GM19099 (cell line): ENCODE measurements around the gene KAT8.

Source experiments
- POLR2A ChIP-seq: IDR thresholded peaks from 3 replicates; pipeline ENCODE4 v1.6.1; 2011; ENCODE audit warnings: low read depth; ENCODE audit not compliant: insufficient read length; ENCODE audit errors: extremely low read depth

The KAT8 gene

DNA sequence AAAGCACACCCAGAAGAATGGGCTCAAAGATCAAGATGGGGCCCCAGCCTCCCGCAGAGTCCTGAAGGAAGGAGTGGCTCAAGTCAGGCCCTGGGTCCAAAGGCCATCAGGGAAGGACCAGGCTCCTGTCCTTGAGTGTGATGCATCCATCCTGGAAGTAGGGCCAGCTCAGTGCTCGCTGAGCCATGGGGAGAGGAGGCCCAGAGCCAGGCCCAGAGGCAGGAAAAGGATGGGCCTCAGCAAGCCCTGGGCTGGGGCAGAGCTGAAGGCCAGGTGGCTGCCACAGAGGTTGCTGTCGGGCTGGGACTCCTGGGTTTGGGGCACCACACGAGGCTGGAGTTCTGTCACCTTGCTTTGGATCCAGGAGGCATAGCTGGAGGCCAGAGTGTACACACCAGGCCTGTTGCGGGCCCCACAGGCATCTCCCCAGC is 14.4 kb downstream of the KAT8 start:
- TF ChIP-seq POLR2A: no peak

DNA sequence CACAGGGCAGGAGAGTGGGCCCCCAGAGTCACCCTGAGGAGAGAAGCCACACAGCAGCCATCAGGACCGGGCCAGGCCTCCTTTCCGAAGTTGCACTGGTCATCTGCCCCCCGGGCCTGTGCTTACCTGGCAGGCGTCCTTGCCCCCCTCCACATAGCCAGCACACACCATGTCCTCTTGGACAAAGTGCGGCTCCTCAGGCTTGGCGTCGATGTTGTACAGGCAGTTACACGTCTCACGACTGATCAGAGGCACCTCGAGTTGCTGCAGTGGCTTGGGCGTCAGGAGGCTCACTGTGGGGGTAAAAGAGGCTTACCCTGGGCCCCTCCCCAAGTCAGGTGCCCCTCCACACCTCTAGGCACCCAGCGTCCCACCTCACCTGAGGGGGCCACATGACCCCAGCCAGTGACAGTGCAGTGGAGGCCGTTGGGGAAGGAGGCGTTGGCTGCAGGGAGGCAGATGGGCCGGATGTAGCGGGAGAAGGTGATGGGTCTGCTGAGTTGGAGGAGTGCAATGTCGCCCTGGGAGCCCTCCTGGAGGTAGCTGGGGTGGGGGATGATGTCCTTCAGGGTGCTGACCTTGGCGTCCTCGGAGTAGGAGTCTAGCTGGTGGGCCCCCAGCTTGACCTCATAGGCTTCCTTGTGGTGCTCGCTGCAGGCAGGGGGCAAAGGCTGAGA is 15.0 kb downstream of the KAT8 start:
- TF ChIP-seq POLR2A: no peak

DNA sequence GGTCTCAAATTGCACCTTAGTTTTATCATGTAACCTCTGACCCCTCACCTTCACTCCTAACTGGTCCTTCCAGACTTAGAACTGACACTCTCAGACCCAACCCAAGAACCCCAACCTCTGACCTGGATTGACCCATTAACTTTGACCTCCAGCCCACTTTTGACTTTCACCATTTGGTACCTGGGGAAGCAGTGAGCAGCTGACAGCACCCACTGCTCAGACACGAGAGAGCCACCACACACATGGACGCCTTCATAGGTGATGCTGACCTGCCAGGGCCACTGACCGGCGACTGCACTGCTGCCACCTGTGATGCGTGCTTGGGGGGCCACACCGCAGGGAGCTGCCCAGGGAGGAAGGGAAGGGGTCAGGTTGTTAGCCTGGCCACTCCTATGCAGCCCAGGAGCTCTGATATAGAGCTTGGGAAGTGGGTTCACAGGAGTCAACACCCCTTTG is 15.6 kb downstream of the KAT8 start:
- no peak for TF ChIP-seq POLR2A

DNA sequence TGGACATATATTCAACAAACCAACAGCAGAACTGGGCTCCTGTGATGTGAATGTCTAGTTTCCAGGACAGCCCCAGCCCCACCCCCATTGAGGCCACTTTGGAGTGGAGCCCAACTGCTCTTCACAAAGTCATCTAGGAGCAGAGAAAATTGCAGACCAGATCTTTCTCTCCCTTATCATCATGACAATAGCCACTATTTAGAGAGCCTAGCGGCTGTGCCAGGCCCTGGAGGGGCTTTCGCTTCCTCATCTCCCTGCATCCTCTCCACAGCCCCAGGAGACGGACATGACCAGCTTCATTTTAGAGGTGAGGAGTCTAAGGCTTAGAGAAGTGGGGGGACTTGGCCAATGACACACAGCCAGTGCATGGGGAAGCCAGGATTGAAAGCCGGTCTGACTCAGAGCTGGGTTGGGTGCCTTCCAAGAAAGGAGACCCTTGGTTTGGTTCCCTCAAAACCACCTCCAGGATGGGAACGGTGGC is 16.7 kb downstream of the KAT8 start:
- no peak for TF ChIP-seq POLR2A

DNA sequence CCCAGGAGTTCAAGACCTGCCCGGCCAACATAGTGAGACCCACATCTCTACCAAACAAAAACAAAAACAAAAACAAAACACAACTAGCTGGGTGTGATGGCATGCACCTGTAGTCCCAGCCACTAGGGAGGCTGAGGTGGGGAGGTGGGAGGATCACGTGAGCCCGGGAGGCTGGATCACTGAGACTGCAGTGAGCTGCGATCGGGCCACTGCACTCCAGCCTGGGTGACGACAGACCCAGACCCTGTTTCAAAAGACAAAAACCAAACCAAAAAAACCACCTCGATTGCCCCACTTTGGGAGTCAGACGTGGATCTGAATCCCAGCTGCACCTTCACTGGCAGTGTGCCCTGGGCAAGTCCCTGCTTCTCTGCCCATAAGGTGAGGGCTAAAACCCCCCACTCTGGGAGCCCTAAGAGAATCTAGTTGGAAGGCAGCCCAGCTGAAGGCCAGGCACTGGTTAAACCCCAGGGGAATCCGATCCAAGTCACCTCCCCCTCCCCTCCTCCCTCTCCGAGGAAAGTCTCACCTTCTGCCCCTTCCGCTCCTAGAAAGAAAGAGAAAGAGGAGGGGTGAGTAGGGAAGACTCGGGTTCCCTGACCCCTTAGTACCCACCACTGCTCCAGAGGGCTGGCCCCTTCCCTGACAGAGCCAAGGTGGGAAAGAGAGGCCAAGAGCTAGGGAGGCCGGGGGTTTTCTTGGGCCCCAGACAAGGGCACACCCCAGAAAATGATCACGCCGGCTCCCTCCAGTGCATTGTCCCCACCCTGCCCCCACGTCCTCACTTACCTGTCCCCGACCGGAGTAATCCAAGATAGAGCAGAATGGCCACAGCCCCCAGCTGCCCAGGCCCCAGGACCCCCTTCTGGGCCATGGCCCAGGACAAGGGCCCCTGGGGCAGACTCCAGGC is 17.4 kb downstream of the KAT8 start:
- TF ChIP-seq POLR2A: no peak

DNA sequence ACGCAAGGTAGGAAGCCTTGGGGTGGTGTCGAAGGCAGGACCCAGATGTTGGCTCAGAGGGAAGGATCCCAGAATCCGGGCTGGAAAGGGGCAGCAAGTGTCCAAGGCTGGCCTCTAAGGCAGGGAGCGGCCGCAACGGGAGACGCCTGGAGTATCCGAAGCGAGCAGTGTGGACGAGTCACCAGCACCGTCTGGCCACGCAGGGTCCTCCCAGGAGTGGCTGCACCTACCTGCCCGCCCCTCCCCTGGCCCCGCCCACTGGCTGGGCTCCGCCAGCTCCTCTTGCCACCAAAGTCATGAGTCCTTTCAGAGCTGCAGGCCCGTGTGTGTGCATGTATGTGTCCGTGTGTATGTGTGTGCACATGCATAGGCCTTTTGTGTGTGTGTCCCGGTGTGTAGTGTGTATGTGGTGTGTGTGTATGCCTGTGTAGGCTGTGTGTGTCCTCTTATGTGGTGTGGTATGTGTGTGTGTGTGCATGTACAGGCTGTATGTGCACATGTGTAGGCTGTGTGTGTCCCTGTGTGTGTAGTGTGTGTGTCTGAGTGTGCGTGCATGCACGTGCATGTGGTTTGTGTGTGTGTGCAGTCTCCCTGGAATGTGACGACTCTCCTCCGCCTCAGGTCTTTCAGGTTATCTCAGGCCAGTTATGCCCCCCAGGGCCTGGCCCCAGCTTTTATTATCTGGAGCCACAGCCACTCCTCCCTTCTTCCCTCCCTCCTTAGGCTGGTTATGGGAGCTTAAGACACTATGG is 18.2 kb downstream of the KAT8 start, which contains the start of gene PRSS8:
TSS of gene PRSS8 (minus strand) at position 193 of the 752 bp plus-strand sequence. CDS start 229 bp downstream, outside the sequence.
- no peak for TF ChIP-seq POLR2A

DNA sequence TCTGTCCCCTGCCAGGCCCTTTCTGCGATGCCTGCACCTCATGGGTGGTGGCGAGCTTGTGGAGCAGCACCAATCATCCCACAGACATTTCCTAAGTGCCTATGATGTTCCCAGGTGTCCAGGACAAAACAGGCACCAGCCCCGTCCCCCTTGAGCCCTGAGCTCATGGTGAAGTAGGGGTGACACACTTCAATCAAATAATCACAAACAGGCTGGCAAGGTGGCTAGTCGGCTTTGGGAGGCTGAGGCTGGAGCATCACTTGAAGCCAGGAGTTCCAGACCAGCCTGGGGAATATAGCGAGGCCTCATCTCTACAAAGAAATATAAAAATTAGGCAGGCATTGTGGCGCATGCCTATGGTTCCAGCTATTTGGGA is 18.8 kb downstream of the KAT8 start:
- no peak for TF ChIP-seq POLR2A

DNA sequence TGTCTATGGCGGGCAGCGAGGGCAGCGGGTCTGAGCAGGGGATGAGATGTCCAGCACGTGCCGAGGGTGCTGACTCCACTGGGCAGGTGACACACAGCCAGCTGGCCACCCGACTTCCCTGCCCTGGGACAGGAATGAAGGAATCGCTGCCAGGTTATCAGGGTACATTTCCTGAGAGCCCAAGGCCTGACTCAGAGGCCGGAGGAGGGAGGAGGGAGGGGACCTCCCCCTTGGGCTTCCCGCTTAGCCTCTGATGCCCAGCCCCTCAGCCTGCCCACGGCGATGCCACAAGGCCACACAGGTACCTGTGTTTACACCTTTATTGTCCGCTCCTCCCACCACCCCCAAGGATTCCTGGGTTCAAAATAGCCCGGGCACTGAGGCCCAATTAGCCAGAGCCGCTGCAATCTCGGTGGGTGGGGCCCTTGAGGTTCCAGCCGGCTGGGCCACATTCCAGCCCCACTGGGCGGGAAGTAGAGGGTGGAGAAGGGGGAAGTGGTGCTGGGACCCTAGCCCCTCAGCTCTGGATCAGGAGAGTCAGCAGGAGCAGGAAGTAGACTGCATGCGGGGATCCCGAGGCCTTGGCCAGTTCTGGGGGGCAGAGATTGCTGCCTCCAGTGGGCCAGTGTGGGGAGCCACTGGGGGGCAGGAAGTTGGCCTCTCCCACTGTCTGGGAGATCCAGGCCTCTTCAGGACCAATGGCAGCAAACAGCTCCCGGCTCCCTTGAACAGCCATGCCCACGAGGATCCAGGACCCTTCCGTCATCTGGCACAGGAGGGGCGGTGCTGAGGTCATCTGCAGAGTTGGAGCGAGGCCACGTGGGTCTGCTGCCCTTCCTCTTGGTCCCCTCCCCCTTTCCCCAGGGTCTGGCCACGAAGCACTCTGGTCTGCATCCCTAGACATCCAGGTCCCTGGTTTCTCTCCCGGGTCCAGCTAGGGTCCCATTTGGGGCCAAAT is 21.4 kb downstream of the KAT8 start:
- TF ChIP-seq POLR2A: no peak

DNA sequence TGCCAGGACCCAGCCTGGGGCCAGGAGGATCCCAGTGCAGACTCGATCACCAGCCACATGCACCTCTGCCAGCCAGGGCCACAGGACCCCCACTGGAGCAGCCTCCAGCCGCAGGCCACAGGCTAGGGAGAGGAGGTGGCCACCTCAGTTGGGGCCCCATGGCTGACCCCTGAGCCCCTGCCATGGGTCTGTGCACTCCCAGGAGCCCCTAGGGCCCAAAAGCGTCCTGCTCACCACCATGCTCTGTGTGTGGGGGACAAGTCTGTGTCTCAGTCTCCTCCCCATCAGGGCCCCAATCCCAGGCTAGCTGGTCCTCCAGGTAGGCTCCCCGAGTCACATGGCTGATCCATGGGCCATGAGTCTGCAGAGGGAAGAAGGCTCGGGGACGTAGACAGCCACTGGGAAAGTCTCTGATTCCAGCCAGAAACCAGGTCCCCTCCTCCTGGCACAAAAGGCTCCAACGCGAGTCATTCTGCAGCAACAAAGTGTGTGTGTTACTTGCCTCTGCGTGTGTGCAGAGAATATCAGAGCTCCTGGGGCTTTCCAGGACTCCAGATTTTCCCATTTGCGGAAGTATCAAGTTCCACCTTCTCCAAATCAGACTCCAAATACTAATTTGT is 24.1 kb downstream of the KAT8 start:
- TF ChIP-seq POLR2A: no peak

DNA sequence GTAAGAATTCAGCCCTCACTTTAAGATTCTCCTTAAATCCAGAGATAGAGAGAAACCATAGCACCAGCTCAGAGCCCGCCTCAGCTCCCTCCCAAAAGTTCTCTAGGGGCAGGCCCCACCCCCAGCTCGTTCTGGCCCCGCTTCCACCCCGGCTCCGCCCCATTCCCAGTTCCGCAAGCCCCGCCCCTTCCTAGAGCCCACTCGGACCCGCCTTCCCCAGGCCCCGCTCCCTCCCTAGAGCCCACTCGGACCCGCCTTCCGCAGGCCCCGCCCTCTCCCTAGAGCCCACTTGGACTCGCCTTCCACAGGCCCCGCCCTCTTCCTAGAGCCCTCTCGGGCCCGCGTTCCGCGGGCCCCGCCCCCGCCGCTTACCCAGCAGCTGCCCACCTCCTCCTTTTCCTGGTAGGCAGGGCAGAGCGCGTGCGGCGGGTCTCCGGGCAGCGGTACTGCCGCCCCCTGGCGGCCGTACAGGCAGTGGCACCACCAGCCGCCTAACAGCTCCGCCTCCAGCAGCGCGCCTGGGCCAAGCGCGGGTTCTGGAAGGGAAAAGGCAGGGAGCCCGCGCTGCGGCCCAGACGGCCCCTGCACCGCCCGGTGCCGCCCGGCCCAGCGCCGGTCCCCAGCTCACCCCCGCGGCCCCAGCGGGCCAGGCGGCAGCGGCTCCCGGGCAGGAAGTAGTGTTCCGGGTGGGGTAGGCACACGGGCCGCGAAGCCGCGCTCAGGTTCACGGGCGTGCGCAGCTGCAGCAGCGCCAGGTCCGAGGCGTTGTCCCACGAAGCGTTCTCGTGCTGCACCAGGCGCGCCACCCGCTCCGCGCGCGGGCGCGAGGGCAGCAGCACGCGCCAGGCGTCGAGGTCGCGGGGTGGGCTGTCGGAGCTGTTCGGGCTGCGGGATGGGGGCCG is 24.9 kb downstream of the KAT8 start:
- peak; percentile 43 for TF ChIP-seq POLR2A

DNA sequence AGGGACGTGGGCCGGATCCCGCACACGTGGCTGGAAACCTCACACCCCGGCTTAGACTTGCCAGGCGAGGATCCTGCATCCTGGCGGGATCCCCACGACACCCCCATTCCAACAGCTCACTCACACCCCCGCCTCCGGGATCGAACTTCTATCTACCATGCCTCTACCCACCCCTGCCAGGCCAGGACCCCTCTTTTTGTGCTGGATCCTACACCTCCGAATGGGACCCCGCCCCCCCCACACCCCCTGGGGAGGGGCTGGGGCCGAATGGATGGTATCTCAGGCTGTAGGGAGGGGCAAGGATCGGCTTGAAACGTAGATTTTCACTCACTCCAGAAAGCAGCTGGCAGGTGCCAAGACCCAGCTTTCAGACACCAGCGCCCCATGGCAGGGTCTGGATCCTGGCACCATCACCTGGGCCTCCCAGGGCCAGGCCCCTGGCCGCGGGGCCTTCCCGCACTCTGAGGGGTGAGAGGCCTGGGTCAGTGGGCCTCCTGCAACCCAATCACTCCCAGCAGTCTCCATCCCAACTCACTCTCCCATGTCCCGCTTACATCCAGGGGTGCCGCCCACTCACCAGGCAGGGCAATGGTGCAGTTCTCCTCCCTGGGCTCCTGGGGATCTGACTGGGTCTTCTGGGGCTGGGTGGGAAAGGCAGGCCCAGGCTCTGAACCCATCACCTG is 25.7 kb downstream of the KAT8 start:
- no peak for TF ChIP-seq POLR2A

DNA sequence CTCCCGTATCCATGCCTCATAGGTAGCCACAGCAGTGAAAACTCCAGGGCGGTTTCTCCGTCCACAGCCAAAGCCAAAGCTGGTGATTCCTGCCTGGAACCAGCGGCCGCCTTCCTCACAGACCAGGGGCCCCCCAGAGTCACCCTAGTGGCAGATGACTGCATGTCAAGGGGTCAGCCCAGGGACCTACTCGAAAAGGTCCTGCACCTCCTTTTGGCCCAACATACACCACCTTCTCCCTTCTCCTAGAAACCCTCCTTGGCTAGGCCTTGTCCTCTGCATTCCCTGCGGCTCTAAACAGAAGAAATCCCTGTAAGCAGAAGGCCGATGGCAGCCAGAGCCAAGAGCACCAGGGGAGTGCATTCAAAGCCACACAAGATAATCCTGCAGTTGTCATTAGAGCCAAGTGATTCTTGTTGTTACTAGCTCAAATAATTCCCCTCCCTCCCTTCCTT is 26.3 kb downstream of the KAT8 start:
- no peak for TF ChIP-seq POLR2A

DNA sequence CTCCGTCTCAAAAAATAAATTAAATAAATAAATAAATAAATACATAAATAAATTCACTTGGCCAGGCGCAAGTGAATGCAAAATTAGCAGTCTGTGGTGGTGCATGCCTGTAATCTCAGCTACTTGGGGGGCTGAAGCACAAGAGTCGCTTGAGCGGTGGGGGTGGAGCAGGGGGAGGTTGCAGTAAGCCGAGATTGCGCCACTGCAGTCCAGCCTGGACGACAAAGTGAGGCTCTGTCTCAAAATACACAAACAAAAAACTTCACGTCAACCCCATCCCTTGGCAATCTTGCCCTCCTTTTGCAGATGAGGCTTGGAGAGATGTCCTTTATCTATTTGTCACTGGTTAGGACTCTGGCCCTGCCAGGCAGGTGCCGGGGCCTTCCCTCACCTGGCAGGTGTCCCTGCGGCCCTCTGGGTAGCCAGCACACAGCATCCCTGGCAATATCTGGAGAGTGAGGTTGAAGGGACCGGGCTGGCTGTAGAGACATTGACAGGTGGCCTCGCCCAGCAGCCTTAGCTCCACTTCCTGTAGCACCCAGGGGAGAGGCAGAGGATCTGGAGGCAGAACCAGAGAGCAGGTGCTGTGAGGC is 28.0 kb downstream of the KAT8 start:
- no peak for TF ChIP-seq POLR2A
